H1 (cell line): ENCODE results near the gene CD40LG. TPM values are rescaled to one million over a fixed set of nuclear protein-coding genes. Genes with fewer than 3 reads are reported as not detected.

Experiments
- CBX5 ChIP-seq: fragments of 300-800, 300-1000 bp; sonication (generic); IDR thresholded peaks from 2 replicates; pipeline ENCODE4 v1.7.1; 2016; ENCODE audit warnings: antibody characterized with exemption, low read length, low read depth
- CEBPB ChIP-seq: IDR thresholded peaks from 2 replicates; pipeline ENCODE4 v1.6.1; 2012; ENCODE audit warnings: low read depth, low read length
- EGR1 ChIP-seq: IDR thresholded peaks from 2 replicates; pipeline ENCODE4 v1.6.1; 2011; ENCODE audit warnings: low read depth, low read length, borderline replicate concordance
- HDAC6 ChIP-seq: IDR thresholded peaks from one replicate; pipeline ENCODE4 v1.7.1; 2012; ENCODE audit warnings: low read depth, mild to moderate bottlenecking, inconsistent platforms, low read length, moderate library complexity
- RXRA ChIP-seq: IDR thresholded peaks from 2 replicates; pipeline ENCODE4 v1.6.1; 2011; ENCODE audit warnings: low read depth, mild to moderate bottlenecking, low read length, moderate library complexity; ENCODE audit not compliant: insufficient read depth
- YY1 ChIP-seq: IDR thresholded peaks from 2 replicates; pipeline ENCODE4 v1.6.1; 2011; ENCODE audit warnings: low read depth, mild to moderate bottlenecking, low read length
- polyA plus RNA-seq, 7 experiments: library from polyadenylated mRNA; depleted of rRNA in 3 of 7; stranded (reverse) in 5 of 7; unstranded in 2 of 7; fragments of >200 nt in 5 of 7; fragments of 200-250 nt in 2 of 7; gene quantifications; 1 replicate in 5 of 7; 2 replicates in 1 of 7; 4 replicates in 1 of 7; pipeline versions ENCODE4 v1.2.1 to v1.2.3, GENCODE V29; 2011 to 2013; ENCODE audit warnings: missing spikeins in 2 of 7, mixed read lengths in 2 of 7
- total RNA-seq: library from RNA; stranded (reverse); fragmentation: NEBNext Ultra II Directional; extraction: Animal tissue kit (Norgen Biotek cat#: 25700); gene quantifications from 2 replicates; pipeline ENCODE4 v1.2.1, GENCODE V29; 2021
- TF ChIP-seq, protein P1 (sequence below): IDR thresholded peaks from 2 replicates; pipeline ENCODE4 v1.6.1; 2012; ENCODE audit warnings: inconsistent platforms

CD40LG gene
- total and polyA plus RNA-seq, 2 of the 8 experiments (the other 6 are each of a cell fraction or from before 2014, with no cell fraction given) = not detected

DNA sequence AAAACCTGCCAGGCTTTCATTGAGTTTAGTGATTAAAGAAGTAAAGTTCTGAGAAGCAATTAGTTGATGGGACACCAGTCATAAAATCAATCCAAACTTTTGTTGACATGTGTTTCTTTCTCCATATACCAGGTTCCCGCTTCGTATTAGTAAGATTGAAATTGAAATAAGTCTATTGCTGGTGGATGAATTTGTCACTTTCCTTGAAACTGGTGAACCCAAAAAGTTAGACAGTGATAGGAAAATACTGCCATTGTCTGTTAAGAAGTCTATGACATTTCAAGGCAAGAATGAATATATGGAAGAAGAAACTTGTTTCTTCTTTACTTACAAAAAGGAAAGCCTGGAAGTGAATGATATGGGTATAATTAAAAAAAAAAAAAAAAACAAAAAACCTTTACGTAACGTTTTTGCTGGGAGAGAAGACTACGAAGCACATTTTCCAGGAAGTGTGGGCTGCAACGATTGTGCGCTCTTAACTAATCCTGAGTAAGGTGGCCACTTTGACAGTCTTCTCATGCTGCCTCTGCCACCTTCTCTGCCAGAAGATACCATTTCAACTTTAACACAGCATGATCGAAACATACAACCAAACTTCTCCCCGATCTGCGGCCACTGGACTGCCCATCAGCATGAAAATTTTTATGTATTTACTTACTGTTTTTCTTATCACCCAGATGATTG, at the start of gene CD40LG (continued):
- TF ChIP-seq YY1 (no peak), RXRA (no peak), CEBPB (no peak), EGR1 (no peak), HDAC6 (no peak), CBX5 (no peak)
- TF ChIP-seq, protein P1, sequence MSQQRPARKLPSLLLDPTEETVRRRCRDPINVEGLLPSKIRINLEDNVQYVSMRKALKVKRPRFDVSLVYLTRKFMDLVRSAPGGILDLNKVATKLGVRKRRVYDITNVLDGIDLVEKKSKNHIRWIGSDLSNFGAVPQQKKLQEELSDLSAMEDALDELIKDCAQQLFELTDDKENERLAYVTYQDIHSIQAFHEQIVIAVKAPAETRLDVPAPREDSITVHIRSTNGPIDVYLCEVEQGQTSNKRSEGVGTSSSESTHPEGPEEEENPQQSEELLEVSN = no peak
